GM04504 (cell line): Measurements from ENCODE around the gene HMCN2.
"Not testable (repeated sequence)": the region's sequence is repeated elsewhere in the genome, so short reads cannot be mapped to it uniquely, and the experiment has no call there.

Source experiments
- DNase-seq: peaks from one replicate; pipeline ENCODE4 v3.0.0-alpha.2; 2012; ENCODE audit warnings: low read depth

Gene HMCN2

DNA sequence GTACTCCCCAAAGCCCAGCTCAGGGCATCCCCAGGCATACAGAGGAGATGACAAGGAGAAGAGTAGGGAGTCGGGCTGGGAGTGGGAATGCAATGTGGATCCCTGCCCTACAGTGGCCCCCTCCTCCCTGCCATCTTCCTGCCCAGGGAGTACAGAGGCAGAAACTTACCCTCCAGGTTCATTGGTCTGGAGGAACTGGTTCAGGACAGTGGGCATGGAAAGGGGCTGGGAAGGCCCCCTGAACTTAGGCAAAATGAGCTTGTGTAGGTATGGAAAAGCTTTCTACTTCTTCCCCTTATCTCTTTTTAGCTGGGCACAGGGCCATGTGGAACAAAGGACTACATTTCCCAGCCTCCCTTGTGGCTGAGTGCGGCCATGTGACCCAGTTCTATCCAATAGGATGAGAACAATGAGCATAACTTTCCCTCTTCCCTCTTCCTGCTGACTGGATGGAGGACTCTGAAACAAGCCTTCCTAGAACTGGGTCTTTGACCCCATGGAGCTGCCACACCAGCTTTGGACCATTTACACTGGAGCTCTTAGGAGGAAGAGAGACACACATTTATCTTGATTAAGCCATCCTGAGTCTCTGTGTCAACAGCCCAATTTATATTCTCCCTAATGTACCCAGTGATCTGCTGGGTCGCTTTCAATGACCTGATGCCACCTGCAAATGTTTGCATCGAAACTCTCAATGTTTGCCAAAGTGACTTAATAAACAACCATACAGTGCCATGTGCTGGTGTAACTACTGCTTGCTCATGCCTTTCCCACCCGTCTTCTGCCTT is 25.0 kb upstream of the HMCN2 start:
- no peak for DNase-seq

DNA sequence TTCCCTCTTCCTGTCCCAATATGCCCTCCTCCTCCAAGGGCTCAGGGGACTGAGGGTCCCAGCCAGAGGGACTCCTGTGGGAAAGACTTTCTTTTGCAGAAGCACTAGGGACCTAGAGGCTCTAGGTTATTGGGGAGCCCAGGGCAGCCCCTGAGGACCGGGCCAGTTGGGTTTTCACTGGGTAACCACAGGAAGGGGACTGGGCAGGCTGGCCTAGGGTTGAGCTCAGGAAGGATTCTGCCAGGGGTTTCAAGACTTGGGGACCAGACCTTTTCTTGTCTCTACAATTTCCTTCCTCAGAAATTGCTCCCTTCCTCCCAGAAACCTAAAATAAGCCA is 24.4 kb upstream of the HMCN2 start:
- no peak for DNase-seq

DNA sequence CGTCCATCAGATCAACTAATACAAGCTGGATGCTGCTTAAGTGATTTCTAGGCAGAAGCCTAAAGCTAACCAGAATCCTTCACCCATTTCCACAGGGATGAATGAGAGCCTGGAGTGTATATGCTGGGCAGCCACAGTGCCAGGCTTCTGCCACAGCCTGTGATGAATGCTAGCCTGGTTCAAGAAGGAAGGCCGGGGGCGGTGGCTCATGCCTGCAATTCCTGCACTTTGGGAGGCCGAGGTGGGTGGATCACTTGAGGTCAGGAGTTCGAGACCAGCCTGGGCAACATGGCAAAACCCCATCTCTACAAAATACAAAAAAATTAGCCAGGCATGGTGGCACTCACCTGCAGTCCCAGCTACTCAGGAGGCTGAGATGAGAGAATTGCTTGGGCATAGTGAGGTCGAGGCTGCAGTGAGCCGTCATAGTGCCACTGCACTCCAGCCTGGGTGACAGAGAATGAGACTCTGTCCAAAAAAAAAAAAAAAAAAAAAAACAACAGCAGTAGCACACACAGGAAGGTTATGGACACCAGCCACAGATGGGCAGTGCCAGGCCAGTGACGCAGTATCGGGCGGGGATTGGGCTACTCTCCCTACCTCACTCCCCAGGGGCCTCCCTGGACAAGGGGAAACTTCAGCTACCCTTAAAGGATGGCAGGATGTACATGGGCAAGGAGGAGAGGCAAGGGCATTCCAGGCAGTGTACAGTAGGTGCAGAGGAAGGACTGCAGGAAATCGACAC is 23.1 kb upstream of the HMCN2 start:
- no peak for DNase-seq

DNA sequence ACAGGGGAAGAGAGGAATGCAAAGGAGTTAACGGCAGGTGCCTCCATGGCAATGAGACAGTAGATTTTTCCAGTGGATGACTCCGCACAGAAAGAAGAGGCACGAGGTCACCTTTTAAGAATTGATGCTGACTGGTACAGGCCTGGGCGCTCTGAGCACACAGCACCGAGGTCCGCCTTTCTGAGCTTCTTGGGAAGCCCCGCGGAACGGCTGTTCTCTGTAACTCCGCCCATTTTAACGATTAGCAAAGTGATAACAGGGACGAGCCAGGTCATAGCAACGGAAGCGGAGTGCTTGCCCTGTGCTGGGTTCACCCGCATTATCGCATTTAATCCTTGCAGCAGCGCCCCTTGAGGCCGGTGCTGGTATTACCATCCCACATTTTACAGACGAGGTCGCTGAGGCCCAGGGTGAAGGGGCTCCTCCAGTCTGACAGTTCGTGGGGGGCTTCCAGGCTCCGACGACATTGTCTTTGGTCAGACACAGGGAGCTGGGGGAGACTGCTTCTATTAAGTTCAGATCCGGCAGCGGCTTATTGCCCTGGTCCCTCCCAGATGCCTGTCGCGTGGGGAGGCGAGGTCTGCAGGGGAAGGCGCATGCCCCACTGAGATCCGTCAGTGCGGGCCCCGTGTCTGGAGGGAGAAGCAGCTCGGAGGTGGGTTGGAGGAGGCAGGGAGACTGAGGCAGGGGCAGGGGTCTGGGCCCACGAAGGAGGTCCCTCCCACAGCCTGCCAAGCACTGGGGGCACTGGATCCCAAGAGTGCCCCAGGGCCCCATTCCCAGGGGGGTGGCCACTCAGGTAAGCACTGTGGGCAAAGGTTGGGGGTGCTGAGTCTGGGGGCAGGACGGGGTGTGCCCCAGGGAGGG is 22.3 kb upstream of the HMCN2 start:
- DNase-seq = no peak

DNA sequence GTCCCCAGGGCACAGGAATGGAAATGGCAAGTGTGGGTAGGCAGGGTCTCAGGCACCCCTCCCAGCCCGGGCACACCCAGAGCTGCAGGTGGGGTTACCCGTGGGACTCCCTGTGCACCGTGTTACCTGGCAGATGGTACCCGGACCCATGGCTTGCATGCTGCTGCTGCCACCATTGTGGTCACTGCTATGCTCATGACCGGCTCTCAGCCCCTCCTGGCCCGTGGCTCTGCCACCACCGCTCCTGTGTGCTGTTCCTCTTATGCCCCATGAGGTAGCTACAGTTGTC is 21.7 kb upstream of the HMCN2 start:
- DNase-seq = no peak

DNA sequence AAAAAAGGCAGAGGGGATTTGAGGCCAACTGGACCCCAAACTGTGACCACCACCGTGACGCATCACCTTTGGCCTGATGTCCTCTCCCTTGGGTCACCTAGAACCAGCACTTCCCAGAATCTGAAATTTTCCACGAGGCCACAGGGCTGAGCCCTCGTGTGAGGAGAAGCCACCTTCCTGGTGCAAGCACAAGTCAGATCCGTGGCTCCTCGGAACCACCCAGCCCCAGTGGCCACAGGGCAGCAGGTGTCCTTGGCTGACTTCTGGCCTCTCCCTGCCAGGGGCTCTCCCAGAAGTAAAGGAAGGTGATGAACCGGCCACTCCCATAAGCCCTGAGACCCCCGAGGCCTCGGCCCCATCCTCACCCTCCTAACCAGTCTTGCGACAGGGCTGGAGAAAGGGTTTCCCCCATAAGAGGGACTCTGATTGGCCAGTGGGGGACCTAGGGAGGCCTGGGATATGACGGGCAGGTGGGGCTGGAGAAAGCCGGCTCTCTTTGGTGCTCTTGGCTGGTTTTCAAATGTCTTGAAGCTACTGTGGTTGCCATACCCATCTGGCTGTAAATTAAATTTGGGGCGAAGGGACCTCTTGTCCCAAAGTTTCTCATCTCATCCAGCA is 20.9 kb upstream of the HMCN2 start:
- no peak for DNase-seq

DNA sequence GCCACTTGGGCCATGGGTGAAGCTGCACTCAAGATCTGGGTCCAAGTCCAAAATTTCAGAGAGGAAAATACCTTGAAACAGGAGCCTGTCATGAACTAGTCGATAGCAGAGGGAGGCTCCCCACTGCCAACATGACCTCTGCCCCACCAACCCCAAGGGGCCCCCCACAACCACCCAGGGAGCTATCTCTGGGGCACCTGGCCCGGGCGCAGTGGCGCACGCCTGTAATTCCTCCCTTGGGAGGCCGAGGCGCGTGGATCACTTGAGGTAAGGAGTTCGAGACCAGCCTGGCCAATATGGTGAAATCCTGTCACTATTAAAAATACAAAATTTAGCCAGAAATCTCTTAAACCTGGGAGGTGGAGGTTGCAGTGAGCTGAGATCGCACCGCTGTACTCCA is 20.1 kb upstream of the HMCN2 start:
- no peak for DNase-seq

DNA sequence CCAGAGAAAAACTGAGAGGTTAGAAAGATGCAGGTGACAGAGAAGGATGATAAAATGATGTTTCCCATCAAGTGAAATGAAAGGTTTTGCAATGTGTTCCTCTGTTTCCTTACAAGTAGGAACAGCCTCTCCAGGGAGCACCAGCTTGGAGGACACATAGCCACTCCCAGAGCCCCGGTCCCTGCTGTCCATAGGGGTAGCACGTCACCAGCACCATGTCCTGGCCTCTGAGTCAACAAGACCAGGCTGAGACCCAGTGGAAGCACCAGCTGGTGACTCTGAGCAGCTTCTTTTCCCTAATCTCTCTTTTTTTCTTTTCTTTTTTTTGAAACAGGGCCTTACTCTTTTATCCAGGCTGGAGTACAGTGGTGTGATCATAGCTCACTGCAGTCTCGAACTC is 19.4 kb upstream of the HMCN2 start:
- DNase-seq = no peak

DNA sequence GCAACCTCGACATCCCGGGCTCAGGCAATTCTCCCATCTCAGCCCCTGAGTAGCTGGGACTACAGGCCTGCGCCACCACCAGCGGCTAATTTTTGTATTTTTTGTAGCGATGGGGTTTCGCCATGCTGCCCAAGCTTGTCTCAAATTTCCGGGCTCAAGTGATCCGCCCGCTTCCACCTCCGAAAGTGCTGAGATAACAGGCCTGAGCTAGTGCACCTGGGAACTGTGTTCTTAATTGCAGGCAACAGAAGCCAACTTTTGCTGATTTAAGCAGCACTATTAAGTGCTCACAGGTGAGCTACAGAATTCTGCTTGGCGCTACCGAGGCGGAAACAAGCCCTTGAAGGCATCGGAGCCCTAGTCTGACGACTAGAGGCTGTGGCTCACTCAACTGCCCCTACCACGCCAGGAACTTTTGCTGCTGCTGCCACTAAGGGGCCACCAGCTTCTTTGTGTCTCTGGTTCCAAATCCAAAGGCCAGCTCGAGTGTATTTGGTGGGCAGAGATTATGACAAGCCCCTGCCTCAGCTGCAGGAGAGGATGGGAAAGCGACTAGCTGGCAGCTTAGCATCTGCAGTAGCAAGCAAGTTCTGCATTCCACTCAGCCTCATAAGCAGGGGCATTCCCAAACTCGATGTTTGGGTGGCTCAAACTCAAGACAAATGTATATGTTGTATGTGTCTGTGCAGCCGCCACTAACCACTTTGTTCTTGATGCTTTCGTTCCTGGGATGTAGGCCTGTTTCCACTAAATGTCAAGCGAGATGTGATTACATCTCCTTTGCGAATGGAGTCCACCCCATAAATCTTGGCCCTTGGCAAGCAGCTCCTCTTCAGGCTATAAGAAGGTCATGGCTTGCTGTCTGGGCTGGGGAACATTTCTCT is 10.6 kb upstream of the HMCN2 start:
- no peak for DNase-seq

DNA sequence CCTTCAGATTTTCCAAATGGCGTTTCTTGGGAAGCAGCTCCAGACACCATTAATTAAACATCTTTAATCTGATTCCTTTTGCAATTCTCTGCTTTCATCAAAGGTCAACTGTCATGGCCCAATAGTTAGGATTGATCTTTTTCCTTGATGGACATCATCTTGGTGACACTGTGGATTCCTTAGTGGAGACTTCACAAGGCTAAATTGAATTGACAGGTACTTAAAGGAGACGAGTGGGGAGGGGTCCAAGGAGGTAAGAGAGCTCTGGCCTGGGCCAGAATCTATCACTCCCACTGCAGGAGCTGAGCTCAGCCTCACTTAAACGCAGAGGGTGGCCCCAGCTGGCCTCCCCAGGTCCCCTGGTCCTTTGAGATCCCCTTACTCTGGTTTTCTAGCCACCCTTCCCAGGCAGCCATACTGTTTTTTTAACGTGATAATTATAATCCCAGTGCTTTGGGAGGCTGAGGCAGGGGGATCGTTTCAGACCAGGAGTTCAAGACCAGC is 9.9 kb upstream of the HMCN2 start:
- no peak for DNase-seq

DNA sequence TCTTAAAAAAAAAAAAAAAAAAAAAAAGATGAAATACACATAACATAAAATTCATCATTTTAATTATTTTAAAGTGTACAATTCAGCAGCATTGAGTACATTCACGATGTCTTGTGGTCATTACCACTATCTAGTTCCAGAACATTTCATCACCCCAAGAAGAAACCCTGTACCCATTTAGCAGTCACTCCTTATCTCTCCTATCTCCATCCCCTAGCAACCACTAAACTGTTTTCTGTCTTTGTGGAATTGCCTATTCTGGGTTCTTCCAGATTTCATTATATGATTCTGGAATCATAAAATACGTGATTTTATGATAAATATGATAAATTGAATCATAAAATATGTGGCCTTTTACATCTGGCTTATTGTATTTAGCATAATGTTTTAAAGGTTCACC is 8.9 kb upstream of the HMCN2 start:
- no peak for DNase-seq

DNA sequence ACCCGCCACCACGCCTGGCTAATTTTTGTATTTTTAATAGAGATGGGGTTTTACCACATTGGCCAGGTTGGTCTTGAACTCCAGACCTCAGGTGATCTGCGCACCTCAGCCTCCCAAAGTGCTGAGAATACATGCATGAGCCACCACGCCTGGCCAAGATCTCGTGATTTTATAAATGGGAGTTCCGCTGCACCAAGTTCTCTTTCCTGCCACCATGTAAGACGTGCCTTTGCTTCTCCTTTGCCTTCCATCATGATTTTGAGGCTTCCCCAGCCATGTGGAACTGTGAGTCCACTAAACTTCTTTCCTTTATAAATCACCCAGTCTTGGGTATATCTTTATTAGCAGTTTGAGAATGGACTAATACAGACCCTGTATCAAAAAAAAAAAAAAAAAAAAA is 7.4 kb upstream of the HMCN2 start:
- not testable (repeated sequence) for DNase-seq

DNA sequence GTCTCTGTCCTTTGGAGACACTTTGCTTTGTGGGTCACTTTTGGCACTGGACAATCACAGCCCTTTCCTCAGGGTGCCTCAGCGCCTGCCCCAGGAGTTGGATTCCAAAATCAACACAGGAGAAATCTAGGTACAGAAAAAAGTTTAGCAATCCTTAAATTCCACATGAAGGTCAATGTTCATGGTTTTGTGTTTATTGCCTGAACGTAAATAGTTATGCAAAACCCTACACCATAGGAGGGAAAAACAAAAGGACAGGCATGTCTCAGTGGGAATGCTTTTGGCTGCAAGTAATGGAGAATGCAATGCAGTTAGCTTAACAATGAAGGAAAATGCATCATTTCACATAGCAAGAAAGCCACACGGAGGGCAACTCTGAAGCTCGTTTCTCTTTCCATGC is 6.5 kb upstream of the HMCN2 start:
- DNase-seq = no peak

DNA sequence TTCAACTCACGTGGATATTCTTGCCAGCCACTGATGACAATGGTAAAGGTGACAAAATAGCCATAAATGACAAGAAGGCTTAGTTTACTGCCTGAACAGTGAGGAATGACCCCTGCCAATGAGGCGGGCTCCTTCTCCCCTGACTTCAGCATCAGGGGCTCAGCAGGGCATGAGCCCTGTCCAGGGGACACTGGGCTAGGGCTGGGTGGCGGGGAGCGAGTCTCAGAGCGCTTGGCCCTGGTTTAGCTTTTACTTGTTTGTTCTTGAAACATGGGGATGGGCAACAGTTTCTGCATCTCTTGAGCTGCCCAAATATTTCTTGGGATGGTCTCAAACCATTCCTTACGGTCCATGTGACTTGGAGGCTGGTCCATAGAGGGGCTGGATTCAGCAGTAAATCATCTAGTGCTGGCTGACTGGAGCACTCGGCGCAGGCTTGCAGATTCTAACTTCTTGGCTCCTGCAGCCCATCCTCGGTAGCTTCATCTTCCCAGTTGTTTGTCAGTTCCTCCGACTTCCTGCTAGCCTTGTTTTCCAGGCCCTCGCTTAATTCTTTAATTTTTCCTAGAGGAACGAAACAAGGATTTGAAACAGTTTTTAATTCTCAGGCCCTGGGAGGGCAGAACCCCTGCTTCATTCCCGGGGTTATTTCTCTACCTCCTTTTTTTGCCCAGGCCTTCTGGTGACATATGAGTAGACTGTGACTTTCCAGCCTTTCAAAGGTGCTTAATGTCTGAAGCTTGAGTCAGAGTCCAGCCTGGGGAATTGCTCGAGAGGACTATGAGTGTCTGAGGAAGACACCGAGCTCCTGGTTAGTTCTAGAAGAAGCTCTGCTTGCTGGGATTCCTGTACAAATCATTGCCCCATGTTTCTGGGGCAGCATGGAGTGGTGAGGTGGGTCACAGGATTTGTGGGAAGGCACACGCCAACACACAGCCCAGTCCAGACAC is 4.5 kb upstream of the HMCN2 start:
- DNase-seq = no peak

DNA sequence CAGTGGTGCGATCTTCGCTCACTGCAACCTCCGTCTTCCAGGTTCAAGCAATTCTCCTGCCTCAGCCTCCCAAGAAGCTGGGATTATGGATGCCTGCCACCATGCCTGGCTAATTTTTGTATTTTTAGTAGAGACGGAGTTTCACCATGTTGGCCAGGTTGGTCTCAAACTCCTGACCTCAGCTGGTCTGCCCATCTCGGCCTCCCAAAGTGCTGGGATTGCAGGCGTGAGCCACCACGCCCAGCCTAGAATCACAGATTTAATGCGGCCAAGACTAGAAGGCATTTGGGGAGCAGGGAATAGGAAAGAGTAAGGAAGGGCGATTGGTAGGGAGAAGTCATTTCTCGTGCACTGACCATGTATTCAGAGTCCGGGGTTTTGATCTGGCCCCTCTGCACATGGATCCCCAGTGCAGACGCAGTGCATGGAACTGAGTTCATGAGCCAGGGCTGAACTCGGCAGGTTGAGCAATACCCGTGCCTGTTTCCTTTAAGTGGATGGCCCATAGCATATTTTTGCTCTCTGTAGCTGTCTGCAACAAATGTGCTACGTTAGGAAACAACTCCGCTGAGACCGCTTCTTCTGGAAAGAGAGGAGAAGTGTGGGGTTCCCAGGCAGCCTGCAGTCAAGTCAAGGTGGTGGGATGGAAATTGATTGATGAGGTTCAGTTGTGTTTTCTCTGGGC is 3.4 kb upstream of the HMCN2 start:
- DNase-seq = no peak

DNA sequence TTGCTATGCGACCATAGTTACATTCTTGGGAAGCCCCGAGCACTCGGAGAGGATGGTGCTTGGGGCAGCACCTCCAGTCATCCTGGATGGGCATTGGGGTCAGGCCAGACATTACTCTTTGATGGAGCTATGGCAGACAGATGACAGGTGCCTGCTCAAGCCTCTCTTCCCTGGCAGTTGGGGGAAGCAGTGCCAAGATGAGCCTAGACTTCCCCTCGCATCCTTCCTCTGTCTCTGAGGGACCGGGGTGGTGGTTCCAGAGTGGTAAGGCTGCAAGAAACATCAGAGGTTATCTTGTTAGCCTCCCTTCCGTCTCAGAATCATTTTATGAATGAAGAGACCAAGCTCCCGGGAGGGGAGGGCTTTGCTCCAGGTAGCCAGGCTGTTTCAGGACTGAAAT is 2.8 kb upstream of the HMCN2 start:
- no peak for DNase-seq

DNA sequence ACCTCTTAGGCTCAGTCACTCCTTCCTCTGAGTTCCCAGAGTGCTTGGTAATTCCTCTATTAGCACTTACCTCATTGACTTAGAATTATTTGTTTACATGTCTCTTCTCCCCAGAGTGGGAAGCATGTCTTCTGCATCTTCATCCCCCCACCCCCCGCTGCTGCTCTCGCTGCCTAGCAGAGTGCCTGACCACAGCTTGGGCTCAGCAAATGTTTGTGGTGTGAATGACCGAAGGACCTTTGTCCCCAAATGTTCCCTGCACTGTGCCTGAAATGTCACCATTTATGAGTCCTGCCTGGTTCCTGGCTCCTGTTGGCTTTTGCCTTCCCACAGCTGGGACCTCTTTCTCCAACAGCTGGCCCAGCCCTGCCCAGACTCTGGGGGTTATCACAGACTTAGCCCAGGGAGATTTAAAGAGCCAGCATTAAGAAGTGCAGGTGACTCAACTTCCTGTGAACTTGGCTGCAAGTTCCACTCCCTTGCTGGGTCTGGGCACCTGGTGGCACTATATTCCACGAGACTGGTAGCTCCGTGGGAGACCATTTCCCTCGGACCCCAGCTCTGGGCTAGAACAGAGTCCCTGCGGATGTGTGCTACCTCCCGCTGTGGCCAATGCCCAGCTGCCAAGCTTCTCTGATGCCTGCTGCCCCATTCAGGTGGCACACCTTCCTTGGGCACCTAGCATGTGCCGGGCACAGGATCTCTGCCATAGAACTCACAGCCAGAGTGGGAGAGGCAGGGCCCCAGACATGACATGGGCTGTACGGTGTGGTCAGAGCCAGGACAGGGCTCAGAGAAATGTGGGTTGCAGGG is 1.8 kb upstream of the HMCN2 start:
- no peak for DNase-seq

DNA sequence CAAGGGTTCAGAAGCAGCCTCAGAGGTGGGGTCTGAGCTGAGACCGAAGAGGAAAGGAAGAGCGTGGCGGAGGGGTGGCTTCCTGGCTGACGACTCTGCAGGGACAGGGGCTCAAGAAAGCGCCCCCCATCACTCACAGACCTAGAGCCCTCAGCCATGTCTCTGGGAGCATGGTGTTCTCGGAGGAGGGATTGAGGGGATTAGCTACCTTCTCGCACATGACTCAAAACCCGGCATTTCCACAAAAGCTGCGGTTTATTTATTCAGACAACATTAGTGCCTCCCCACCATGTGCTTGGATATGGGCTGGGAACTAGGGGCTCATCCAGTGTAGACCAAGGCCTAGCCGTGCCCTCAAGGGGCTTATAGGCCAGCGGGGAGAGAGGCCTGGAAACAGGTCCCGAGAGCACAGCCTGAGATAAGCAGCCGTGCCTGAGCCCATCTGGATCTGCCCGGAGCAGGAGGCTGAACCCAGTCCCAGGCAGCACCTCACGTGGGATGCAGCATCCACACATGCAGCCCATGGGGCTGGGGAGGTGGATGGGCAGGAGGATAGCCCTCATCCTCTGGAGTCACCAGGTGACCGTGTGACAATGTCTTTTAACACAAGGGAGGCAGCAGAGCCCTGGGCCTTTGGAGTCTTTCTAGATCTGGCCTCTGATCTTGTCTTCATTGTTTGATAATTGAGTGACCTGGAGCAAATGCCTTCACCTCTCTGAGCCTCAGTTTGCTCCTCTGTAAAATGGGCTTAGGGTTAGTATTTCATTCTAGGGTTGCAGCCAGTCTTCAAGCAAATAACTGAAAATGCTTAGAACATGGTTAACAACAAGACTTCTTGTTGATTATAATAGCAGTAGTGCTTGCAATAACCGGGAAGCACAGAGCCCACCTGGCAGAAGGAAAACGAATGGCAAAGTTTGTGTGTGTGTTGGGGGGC is 878 bp upstream of the HMCN2 start:
- DNase-seq = no peak
